HepG2 (cell line): ENCODE data around the gene STK36. TPM values are rescaled to one million over a fixed set of nuclear protein-coding genes. Genes with fewer than 3 reads are reported as not detected.

ENCODE experiments used
- ATAC-seq: fragments of 200-7000 bp; cut with Tn5 transposase; 3 replicates; pipeline ENCODE4 v1.9.1; 2020; ENCODE audit warnings: mild to moderate bottlenecking, moderate library complexity
- BruUV-seq: library from RNA; stranded (reverse); fragments of 400-500 nt; replicated peaks from 2 replicates; lab custom pipeline; 2021; lab: Mats Ljungman, UMichigan
- CTCF ChIA-PET: fragments of 300-600 bp; formaldehyde crosslinking; extraction: SDS; loops from one replicate; lab custom pipeline; 2021; ENCODE audit warnings: low total read pairs, inconsistent platforms, low intra/inter-chr PET ratio; lab: Yijun Ruan, JAX
- POLR2A ChIA-PET: fragments of 350-600 bp; sonication (Branson Sonifier 250); formaldehyde crosslinking; loops from one replicate; lab custom pipeline; 2020; ENCODE audit warnings: antibody characterized with exemption, inconsistent platforms; lab: Yijun Ruan, JAX
- DNase-seq: peaks from one replicate; pipeline ENCODE4 v3.0.0-alpha.2; 2015; ENCODE audit warnings: low spot score
- FAIRE-seq: peaks from 3 replicates; lab custom pipeline; 2011; peaks lifted over from hg19 to GRCh38; lab: Jason Lieb, UNC
- H2AFZ ChIP-seq: one replicate; pipeline ENCODE4 v1.6.1; 2011; ENCODE audit warnings: low read length, inconsistent platforms
- H3K27ac ChIP-seq: fragments of 300-600 bp; 3 replicates; pipeline ENCODE4 v1.8.0; 2011; ENCODE audit warnings: mixed run types, mild to moderate bottlenecking, mixed read lengths, low read length, inconsistent platforms; ENCODE audit not compliant: insufficient read depth; ENCODE audit errors: extremely low read length
- H3K27me3 ChIP-seq, 2 experiments: fragments of 200-600 bp in 1 of 2; 2 replicates in 1 of 2; 3 replicates in 1 of 2; pipeline versions ENCODE4 v1.6.0 to v1.8.0; 2011; ENCODE audit warnings: low read length in 2 of 2, mild to moderate bottlenecking in 2 of 2, moderate library complexity in 2 of 2, inconsistent platforms in 1 of 2; ENCODE audit not compliant: insufficient read depth in 2 of 2, control insufficient read depth in 1 of 2
- H3K36me3 ChIP-seq, 2 experiments: fragments of 200-600 bp in 1 of 2; replicated peaks in 1 of 2; 2 replicates in 1 of 2; 3 replicates in 1 of 2; pipeline versions ENCODE4 v1.5.1 to v1.8.0; 2011; ENCODE audit warnings: low read length in 2 of 2, inconsistent platforms in 1 of 2; ENCODE audit not compliant: insufficient read depth in 2 of 2, control insufficient read depth in 1 of 2
- H3K4me1 ChIP-seq: 2 replicates; pipeline ENCODE4 v1.5.1; 2012; ENCODE audit warnings: low read length, inconsistent platforms; ENCODE audit not compliant: insufficient read depth
- H3K4me2 ChIP-seq: 2 replicates; pipeline ENCODE4 v1.6.0; 2011; ENCODE audit warnings: low read depth, low read length, inconsistent platforms
- H3K4me3 ChIP-seq, 3 experiments: fragments of 200-600 bp in 1 of 3; sonication (generic), shearing (Covaris generic) in 1 of 3; replicated peaks in 1 of 3; 2 replicates each; pipeline ENCODE4 v1.5.1; 2011 to 2016; ENCODE audit warnings: low read length in 3 of 3, inconsistent platforms in 2 of 3, low read depth in 2 of 3, mild to moderate bottlenecking in 2 of 3, control low read depth in 1 of 3, mixed read lengths in 1 of 3; ENCODE audit not compliant: insufficient read depth in 1 of 3
- H3K79me2 ChIP-seq: one replicate; pipeline ENCODE4 v1.6.1; 2011; ENCODE audit warnings: low read length, inconsistent platforms; ENCODE audit not compliant: insufficient read depth
- H3K9ac ChIP-seq: 2 replicates; pipeline ENCODE4 v1.6.0; 2011; ENCODE audit warnings: mild to moderate bottlenecking, low read depth, low read length, inconsistent platforms; ENCODE audit not compliant: insufficient read depth
- H3K9me3 ChIP-seq: 2 replicates; pipeline ENCODE4 v1.5.1; 2012; ENCODE audit warnings: mild to moderate bottlenecking, low read length
- H4K20me1 ChIP-seq: 2 replicates; pipeline ENCODE4 v1.6.0; 2011; ENCODE audit warnings: inconsistent platforms, mild to moderate bottlenecking, low read length, moderate library complexity; ENCODE audit not compliant: insufficient read depth
- ARHGAP35 ChIP-seq: sonication (generic); formaldehyde crosslinking; IDR thresholded peaks from 2 replicates; pipeline ENCODE4 v1.9.0; 2022; ENCODE audit warnings: mild to moderate bottlenecking, inconsistent platforms, moderate library complexity, missing genetic modification reagents, borderline replicate concordance
- CEBPB ChIP-seq: IDR thresholded peaks from 2 replicates; pipeline ENCODE4 v1.6.1; 2011; ENCODE audit warnings: low read depth, low read length, improper control_type of control experiment, borderline replicate concordance
- KLF6 ChIP-seq: IDR thresholded peaks from 2 replicates; pipeline ENCODE4 v1.8.0; 2016; ENCODE audit warnings: missing biosample characterization, missing genetic modification reagents
- SP2 ChIP-seq: sonication (generic); formaldehyde crosslinking; IDR thresholded peaks from 2 replicates; pipeline ENCODE4 v1.5.1; 2020; ENCODE audit warnings: mild to moderate bottlenecking, missing genetic modification reagents
- SRSF9 ChIP-seq: fragments of 200-400 bp; formaldehyde crosslinking; IDR thresholded peaks from 2 replicates; pipeline ENCODE4 v1.6.1; 2018; ENCODE audit warnings: borderline replicate concordance, mild to moderate bottlenecking, low read depth, low read length; ENCODE audit not compliant: insufficient read depth, poor library complexity, severe bottlenecking
- TBX3 ChIP-seq: fragments of 450-650 bp; IDR thresholded peaks from 2 replicates; pipeline ENCODE4 v1.6.1; 2017; ENCODE audit warnings: antibody characterized with exemption, mild to moderate bottlenecking, inconsistent platforms, borderline replicate concordance
- ZNF12 ChIP-seq: sonication (generic); formaldehyde crosslinking; IDR thresholded peaks from 2 replicates; pipeline ENCODE4 v1.5.0; 2020; ENCODE audit warnings: missing genetic modification reagents
- ZNF30 ChIP-seq: sonication (generic); formaldehyde crosslinking; IDR thresholded peaks from 2 replicates; pipeline ENCODE4 v1.5.0; 2020; ENCODE audit warnings: mild to moderate bottlenecking, missing genetic modification reagents
- ZNF788 ChIP-seq: sonication (generic); formaldehyde crosslinking; IDR thresholded peaks from 2 replicates; pipeline ENCODE4 v1.5.0; 2020; ENCODE audit warnings: mild to moderate bottlenecking, missing genetic modification reagents, borderline replicate concordance
- WGBS: methylation state at CpG from one replicate; pipeline ENCODE4 v1.1.6; 2017; ENCODE audit warnings: low lambda C conversion rate; 5-methylcytosine and 5-hydroxymethylcytosine counted together
- in situ Hi-C: cut with HindIII; loops from 2 replicates; pipeline ENCODE4 v1.10.0; 2017; ENCODE audit warnings: low pct_unique_long_range_greater_than_20kb; ENCODE audit not compliant: extremely low pct_ligation_motif_present
- intact Hi-C: fragments of 100-400 bp; cut with micrococcal nuclease; formaldehyde crosslinking; loops from one replicate; pipeline ENCODE4 v1.10.0; 2022; ENCODE audit not compliant: unreplicated experiment
- polyA plus RNA-seq, 8 experiments: library from polyadenylated mRNA; depleted of rRNA in 3 of 8; stranded (reverse) in 7 of 8; unstranded in 1 of 8; fragments of >200 nt; fragmentation: Illumina TruSeq in 4 of 8; extraction: Trizol in 4 of 8; gene quantifications; 2 replicates each; pipeline versions ENCODE4 v1.2.1 to v1.2.3, GENCODE V29; 2011 to 2016; ENCODE audit warnings: low read depth in 4 of 8, missing spikeins in 1 of 8, mixed read lengths in 1 of 8; ENCODE audit not compliant: insufficient read depth in 1 of 8
- total RNA-seq, 5 experiments: library from RNA; depleted of rRNA; stranded (reverse); fragments of >200 nt; fragmentation: Illumina TruSeq; extraction: Trizol; gene quantifications; 2 replicates each; pipeline ENCODE4 v1.2.3, GENCODE V29; 2016; ENCODE audit warnings: low read depth in 1 of 5
- TF ChIP-seq, protein P1 (sequence below): sonication (generic); formaldehyde crosslinking; IDR thresholded peaks from 2 replicates; pipeline ENCODE4 v1.8.1; 2023; ENCODE audit warnings: mild to moderate bottlenecking, inconsistent platforms, moderate library complexity, missing genetic modification reagents, borderline replicate concordance
- TF ChIP-seq, protein P2 (sequence below): sonication (generic); formaldehyde crosslinking; IDR thresholded peaks from 2 replicates; pipeline ENCODE4 v1.4.0; 2020; ENCODE audit warnings: missing genetic modification reagents
- TF ChIP-seq, protein P3 (sequence below): sonication (generic); formaldehyde crosslinking; IDR thresholded peaks from 2 replicates; pipeline ENCODE4 v1.5.0; 2020; ENCODE audit warnings: missing genetic modification reagents
- TF ChIP-seq, protein P4 (sequence below): sonication (generic); formaldehyde crosslinking; IDR thresholded peaks from 2 replicates; pipeline ENCODE4 v1.8.1; 2023; ENCODE audit warnings: missing genetic modification reagents, mild to moderate bottlenecking, borderline replicate concordance
- TF ChIP-seq, protein P5 (sequence below): sonication (generic); formaldehyde crosslinking; IDR thresholded peaks from 2 replicates; pipeline ENCODE4 v1.5.0; 2020; ENCODE audit warnings: missing genetic modification reagents
- TF ChIP-seq, protein P6 (sequence below): fragments of 450-650 bp; IDR thresholded peaks from 2 replicates; pipeline ENCODE4 v1.6.1; 2017

The STK36 gene
- total and polyA plus RNA-seq, 2 of the 13 experiments (the other 11 are each of a cell fraction or from before 2014, with no cell fraction given) = 45.9 to 83.5 TPM

DNA sequence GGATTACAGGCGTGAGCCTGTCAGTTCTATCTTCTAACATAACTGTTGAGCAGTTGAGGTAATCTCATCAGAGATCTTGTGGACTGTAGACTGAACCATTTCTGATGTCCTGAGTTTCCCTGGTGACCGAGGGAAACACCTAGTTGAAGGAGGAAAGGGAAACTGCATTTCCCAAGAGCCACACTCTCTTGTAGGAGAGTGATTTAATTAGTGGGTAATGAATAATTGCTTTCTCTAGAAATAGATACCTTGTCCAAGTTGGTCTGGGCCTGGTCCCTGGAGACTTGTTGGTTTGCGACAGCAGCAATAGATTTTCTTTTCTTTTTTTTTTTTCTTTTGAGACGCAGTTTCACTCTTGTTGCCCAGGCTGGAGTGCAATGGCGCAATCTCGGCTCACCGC is 46.2 kb downstream of the STK36 start:
- no peak for DNase-seq
- 97% methylated on average over 7 of the region's 7 CpGs for WGBS
- TF ChIP-seq, protein P1, sequence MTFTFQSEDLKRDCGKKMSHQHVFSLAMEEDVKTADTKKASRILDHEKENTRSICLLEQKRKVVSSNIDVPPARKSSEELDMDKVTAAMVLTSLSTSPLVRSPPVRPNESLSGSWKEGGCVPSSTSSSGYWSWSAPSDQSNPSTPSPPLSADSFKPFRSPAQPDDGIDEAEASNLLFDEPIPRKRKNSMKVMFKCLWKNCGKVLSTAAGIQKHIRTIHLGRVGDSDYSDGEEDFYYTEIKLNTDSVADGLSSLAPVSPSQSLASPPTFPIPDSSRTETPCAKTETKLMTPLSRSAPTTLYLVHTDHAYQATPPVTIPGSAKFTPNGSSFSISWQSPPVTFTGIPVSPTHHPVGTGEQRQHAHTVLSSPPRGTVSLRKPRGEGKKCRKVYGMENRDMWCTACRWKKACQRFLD (CRISPR knock-in tag) = no peak
- TF ChIP-seq, protein P2, sequence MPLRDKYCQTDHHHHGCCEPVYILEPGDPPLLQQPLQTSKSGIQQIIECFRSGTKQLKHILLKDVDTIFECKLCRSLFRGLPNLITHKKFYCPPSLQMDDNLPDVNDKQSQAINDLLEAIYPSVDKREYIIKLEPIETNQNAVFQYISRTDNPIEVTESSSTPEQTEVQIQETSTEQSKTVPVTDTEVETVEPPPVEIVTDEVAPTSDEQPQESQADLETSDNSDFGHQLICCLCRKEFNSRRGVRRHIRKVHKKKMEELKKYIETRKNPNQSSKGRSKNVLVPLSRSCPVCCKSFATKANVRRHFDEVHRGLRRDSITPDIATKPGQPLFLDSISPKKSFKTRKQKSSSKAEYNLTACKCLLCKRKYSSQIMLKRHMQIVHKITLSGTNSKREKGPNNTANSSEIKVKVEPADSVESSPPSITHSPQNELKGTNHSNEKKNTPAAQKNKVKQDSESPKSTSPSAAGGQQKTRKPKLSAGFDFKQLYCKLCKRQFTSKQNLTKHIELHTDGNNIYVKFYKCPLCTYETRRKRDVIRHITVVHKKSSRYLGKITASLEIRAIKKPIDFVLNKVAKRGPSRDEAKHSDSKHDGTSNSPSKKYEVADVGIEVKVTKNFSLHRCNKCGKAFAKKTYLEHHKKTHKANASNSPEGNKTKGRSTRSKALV = no peak
- no peak for TF ChIP-seq SP2
- TF ChIP-seq, protein P3, sequence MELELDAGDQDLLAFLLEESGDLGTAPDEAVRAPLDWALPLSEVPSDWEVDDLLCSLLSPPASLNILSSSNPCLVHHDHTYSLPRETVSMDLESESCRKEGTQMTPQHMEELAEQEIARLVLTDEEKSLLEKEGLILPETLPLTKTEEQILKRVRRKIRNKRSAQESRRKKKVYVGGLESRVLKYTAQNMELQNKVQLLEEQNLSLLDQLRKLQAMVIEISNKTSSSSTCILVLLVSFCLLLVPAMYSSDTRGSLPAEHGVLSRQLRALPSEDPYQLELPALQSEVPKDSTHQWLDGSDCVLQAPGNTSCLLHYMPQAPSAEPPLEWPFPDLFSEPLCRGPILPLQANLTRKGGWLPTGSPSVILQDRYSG = no peak
- TF ChIP-seq, protein P4, sequence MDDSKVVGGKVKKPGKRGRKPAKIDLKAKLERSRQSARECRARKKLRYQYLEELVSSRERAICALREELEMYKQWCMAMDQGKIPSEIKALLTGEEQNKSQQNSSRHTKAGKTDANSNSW = no peak
- TF ChIP-seq, protein P5, sequence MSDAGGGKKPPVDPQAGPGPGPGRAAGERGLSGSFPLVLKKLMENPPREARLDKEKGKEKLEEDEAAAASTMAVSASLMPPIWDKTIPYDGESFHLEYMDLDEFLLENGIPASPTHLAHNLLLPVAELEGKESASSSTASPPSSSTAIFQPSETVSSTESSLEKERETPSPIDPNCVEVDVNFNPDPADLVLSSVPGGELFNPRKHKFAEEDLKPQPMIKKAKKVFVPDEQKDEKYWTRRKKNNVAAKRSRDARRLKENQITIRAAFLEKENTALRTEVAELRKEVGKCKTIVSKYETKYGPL (CRISPR knock-in tag) = no peak
- TF ChIP-seq ZNF788 (CRISPR knock-in tag) = no peak
- no peak for TF ChIP-seq TBX3
- no peak for TF ChIP-seq SRSF9
- TF ChIP-seq, protein P6, sequence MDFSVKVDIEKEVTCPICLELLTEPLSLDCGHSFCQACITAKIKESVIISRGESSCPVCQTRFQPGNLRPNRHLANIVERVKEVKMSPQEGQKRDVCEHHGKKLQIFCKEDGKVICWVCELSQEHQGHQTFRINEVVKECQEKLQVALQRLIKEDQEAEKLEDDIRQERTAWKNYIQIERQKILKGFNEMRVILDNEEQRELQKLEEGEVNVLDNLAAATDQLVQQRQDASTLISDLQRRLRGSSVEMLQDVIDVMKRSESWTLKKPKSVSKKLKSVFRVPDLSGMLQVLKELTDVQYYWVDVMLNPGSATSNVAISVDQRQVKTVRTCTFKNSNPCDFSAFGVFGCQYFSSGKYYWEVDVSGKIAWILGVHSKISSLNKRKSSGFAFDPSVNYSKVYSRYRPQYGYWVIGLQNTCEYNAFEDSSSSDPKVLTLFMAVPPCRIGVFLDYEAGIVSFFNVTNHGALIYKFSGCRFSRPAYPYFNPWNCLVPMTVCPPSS = no peak
- TF ChIP-seq KLF6 = no peak
- TF ChIP-seq ZNF30 (CRISPR knock-in tag) = no peak
- no peak for TF ChIP-seq ARHGAP35
- TF ChIP-seq ZNF12 (CRISPR knock-in tag) = no peak
- no peak for TF ChIP-seq CEBPB
- Histone ChIP-seq H3K27ac (no peak overlapping the region), H3K27me3 (no peaks in the 10 kb centered on the region), H3K9ac (no peak overlapping the region), H3K9me3 (no peaks in the 10 kb centered on the region), H3K79me2 (peaks cover 86% of the 10 kb centered on the region), H2AFZ (no peak overlapping the region), H3K36me3 (peaks cover 4 to 30% of the 10 kb centered on the region in 2 experiments; a peak in 4 of 5 replicates), H4K20me1 (peaks cover 3% of the 10 kb centered on the region; the same call in 1 of the 2 replicates), H3K4me2 (no peak overlapping the region), H3K4me1 (peaks cover 47% of the 10 kb centered on the region), H3K4me3 (no peak overlapping the region)
- FAIRE-seq = no peak
- intact Hi-C loops = no loop called here
- ChIA-PET CTCF (no interaction called here), POLR2A (no interaction called here)
- ATAC-seq = no peak
- in situ Hi-C loops = no loop called here
- no TSS peak for BruUV-seq
